Neural progenitor cell (in vitro differentiated cells): ENCODE results near the gene KAT2B. TPM values are rescaled to one million over a fixed set of nuclear protein-coding genes. Genes with fewer than 3 reads are reported as not detected.

Experiments
- DNase-seq: peaks from one replicate; pipeline ENCODE4 v3.0.0-alpha.2; 2016; ENCODE audit warnings: low spot score
- H2AFZ ChIP-seq: fragments of 200-600 bp; sonication (generic); replicated peaks from 2 replicates; pipeline ENCODE4 v1.6.1; 2016; ENCODE audit warnings: antibody characterized with exemption
- H3F3A ChIP-seq: fragments of 200-600 bp; sonication (generic); 2 replicates; pipeline ENCODE4 v1.6.1; 2016; ENCODE audit warnings: antibody characterized with exemption, low read depth
- H3K27ac ChIP-seq: fragments of 200-600 bp; sonication (generic); 2 replicates; pipeline ENCODE4 v1.5.1; 2016; ENCODE audit warnings: mild to moderate bottlenecking
- H3K27me3 ChIP-seq: fragments of 200-600 bp; sonication (generic); 2 replicates; pipeline ENCODE4 v1.6.1; 2016; ENCODE audit warnings: mild to moderate bottlenecking, moderate library complexity
- H3K36me3 ChIP-seq: fragments of 200-600 bp; sonication (generic); 2 replicates; pipeline ENCODE4 v1.5.1; 2016
- H3K4me1 ChIP-seq: fragments of 200-600 bp; sonication (generic); 2 replicates; pipeline ENCODE4 v1.6.1; 2016; ENCODE audit warnings: mixed run types
- H3K4me2 ChIP-seq: fragments of 200-600 bp; sonication (generic); 2 replicates; pipeline ENCODE4 v1.6.1; 2016
- H3K4me3 ChIP-seq: fragments of 200-600 bp; sonication (generic); 2 replicates; pipeline ENCODE4 v1.5.1; 2016
- H3K79me2 ChIP-seq: fragments of 200-600 bp; sonication (generic); 2 replicates; pipeline ENCODE4 v1.6.1; 2016; ENCODE audit warnings: low read depth
- H3K9ac ChIP-seq: fragments of 200-600 bp; sonication (generic); 2 replicates; pipeline ENCODE4 v1.6.1; 2016
- H3K9me3 ChIP-seq: fragments of 200-600 bp; sonication (generic); 2 replicates; pipeline ENCODE4 v1.5.1; 2016; ENCODE audit warnings: low read depth
- H4K20me1 ChIP-seq: fragments of 200-600 bp; sonication (generic); 2 replicates; pipeline ENCODE4 v1.6.1; 2016; ENCODE audit warnings: low read depth
- H3K27ac Mint-ChIP-seq: 3 replicates; pipeline ENCODE4 v1.8.0; 2021; ENCODE audit warnings: mixed read lengths
- H3K27me3 Mint-ChIP-seq: 2 replicates; pipeline ENCODE4 v1.8.0; 2022; ENCODE audit warnings: low read depth, mild to moderate bottlenecking, inconsistent platforms, moderate library complexity, mixed read lengths; ENCODE audit not compliant: insufficient read depth
- H3K36me3 Mint-ChIP-seq: 3 replicates; pipeline ENCODE4 v1.8.0; 2021; ENCODE audit warnings: mixed read lengths
- H3K4me1 Mint-ChIP-seq: 3 replicates; pipeline ENCODE4 v1.8.0; 2021; ENCODE audit warnings: mixed read lengths
- H3K4me3 Mint-ChIP-seq: 3 replicates; pipeline ENCODE4 v1.8.0; 2021; ENCODE audit warnings: mild to moderate bottlenecking, moderate library complexity, mixed read lengths
- H3K9me3 Mint-ChIP-seq: 3 replicates; pipeline ENCODE4 v1.8.0; 2020; ENCODE audit warnings: mixed read lengths
- CTCF ChIP-seq: fragments of 200-600 bp; sonication (generic); IDR thresholded peaks from 2 replicates; pipeline ENCODE4 v1.5.1; 2017; ENCODE audit warnings: antibody characterized with exemption, mild to moderate bottlenecking
- EZH2 ChIP-seq: fragments of 200-600 bp; sonication (generic); IDR thresholded peaks from 2 replicates; pipeline ENCODE4 v1.6.1; 2017; ENCODE audit warnings: antibody characterized with exemption, mild to moderate bottlenecking, moderate library complexity
- EZH2phosphoT487 ChIP-seq: fragments of 200-600 bp; sonication (generic); IDR thresholded peaks from 2 replicates; pipeline ENCODE4 v1.6.1; 2017; ENCODE audit warnings: antibody characterized with exemption
- total RNA-seq: library from RNA; depleted of rRNA; stranded (reverse); fragments of >200 nt; gene quantifications from 2 replicates; pipeline ENCODE4 v1.2.3, GENCODE V29; 2015; ENCODE audit warnings: low replicate concordance

The KAT2B gene
- total RNA-seq, 1 donor from 2014 or later, result 21.6 TPM

GRCh38 chr3:20068512-20069177 is 28.4 kb downstream of the KAT2B start:
- Histone ChIP-seq H4K20me1 (peaks cover 7% of the 10 kb centered on the region), H3K79me2 (peaks cover 8% of the 10 kb centered on the region), H2AFZ (no peak overlapping the region), H3K4me1 (peaks cover 34% of the 10 kb centered on the region), H3K9ac (no peak overlapping the region), H3F3A (peaks cover 20% of the 10 kb centered on the region), H3K9me3 (no peaks in the 10 kb centered on the region), H3K4me2 (no peak overlapping the region), H3K27me3 (no peaks in the 10 kb centered on the region), H3K4me3 (no peak overlapping the region), H3K36me3 (no peaks in the 10 kb centered on the region), H3K27ac (no peak overlapping the region)
- TF ChIP-seq EZH2phosphoT487, result no peak
- no peak for TF ChIP-seq CTCF
- TF ChIP-seq EZH2, result no peak
- Mint-ChIP-seq H3K4me3 (no peak overlapping the region), H3K27ac (peak overlapping the region; percentile 53), H3K27me3 (no peaks in the 10 kb centered on the region), H3K4me1 (peaks cover 30% of the 10 kb centered on the region), H3K36me3 (no peaks in the 10 kb centered on the region), H3K9me3 (no peaks in the 10 kb centered on the region)
- DNase-seq, result no peak

GRCh38 chr3:20069178-20069532 is 28.9 kb downstream of the KAT2B start:
- no peaks in the 10 kb centered on the region for H3K36me3 ChIP-seq
- Mint-ChIP-seq H3K9me3 (no peaks in the 10 kb centered on the region), H3K4me3 (no peak overlapping the region), H3K4me1 (peaks cover 35% of the 10 kb centered on the region), H3K27me3 (no peaks in the 10 kb centered on the region), H3K36me3 (no peaks in the 10 kb centered on the region), H3K27ac (no peak overlapping the region)
- H4K20me1 ChIP-seq, result peaks cover 7% of the 10 kb centered on the region
- no peaks in the 10 kb centered on the region for H3K27me3 ChIP-seq
- no peak overlapping the region for H2AFZ ChIP-seq
- peaks cover 8% of the 10 kb centered on the region for H3K79me2 ChIP-seq
- no peaks in the 10 kb centered on the region for H3K9me3 ChIP-seq
- peaks cover 38% of the 10 kb centered on the region for H3K4me1 ChIP-seq
- H3K4me2 ChIP-seq, result no peak overlapping the region
- peaks cover 25% of the 10 kb centered on the region for H3F3A ChIP-seq
- no peak for TF ChIP-seq EZH2
- no peak for TF ChIP-seq CTCF
- no peak for TF ChIP-seq EZH2phosphoT487
- DNase-seq, result no peak
- no peak overlapping the region for H3K4me3 ChIP-seq
- H3K27ac ChIP-seq, result no peak overlapping the region
- no peak overlapping the region for H3K9ac ChIP-seq

GRCh38 chr3:20071175-20071574 is 30.9 kb downstream of the KAT2B start:
- Histone ChIP-seq H3K79me2 (peaks cover 8% of the 10 kb centered on the region), H3K27me3 (no peaks in the 10 kb centered on the region), H3K27ac (no peak overlapping the region), H2AFZ (no peak overlapping the region), H3F3A (peaks cover 33% of the 10 kb centered on the region), H4K20me1 (no peaks in the 10 kb centered on the region), H3K4me2 (no peak overlapping the region), H3K36me3 (no peaks in the 10 kb centered on the region), H3K9ac (no peak overlapping the region), H3K9me3 (no peaks in the 10 kb centered on the region), H3K4me1 (peaks cover 46% of the 10 kb centered on the region), H3K4me3 (no peak overlapping the region)
- H3K27ac Mint-ChIP-seq, result no peak overlapping the region
- H3K4me1 Mint-ChIP-seq, result peaks cover 26% of the 10 kb centered on the region
- H3K9me3 Mint-ChIP-seq, result no peaks in the 10 kb centered on the region
- H3K27me3 Mint-ChIP-seq, result no peaks in the 10 kb centered on the region
- TF ChIP-seq EZH2phosphoT487, result no peak
- no peak for TF ChIP-seq EZH2
- no peak for TF ChIP-seq CTCF
- H3K36me3 Mint-ChIP-seq, result no peaks in the 10 kb centered on the region
- no peak for DNase-seq
- no peak overlapping the region for H3K4me3 Mint-ChIP-seq
